ENCODE results near the gene FNDC3B. TPM values are rescaled to one million over a fixed set of nuclear protein-coding genes. Genes with fewer than 3 reads are reported as not detected.

FNDC3B gene
- total RNA-seq, 1 experiment from 2014 or later = 48.6 TPM

GRCh38 chr3:172036541-172037215 is 2.7 kb upstream of the FNDC3B start:
- no peaks in the 10 kb centered on the region for H3K27me3 ChIP-seq (ENCODE audit: low read length)
- BruUV-seq (replicated peaks) = no TSS peak
- H3K36me3 ChIP-seq (ENCODE audit: low read depth, low read length) = no peaks in the 10 kb centered on the region
- H3K4me3 ChIP-seq (ENCODE audit: low read length) = no peak overlapping the region
- no peak overlapping the region for H3K9ac ChIP-seq (ENCODE audit: low read length)
- H2AFZ ChIP-seq (ENCODE audit: low read length) = no peak overlapping the region
- H3K9me2 ChIP-seq (replicated peaks; ENCODE audit: low read length) = no peaks in the 10 kb centered on the region
- ChIA-PET POLR2A (ENCODE audit: unreplicated experiment) (no interaction called here), CTCF (interaction anchor here (0.6 kb wide), 1 partner anchor 107 kb away, joined by 3 read pairs; no protein-coding TSS in a partner anchor)
- no peaks in the 10 kb centered on the region for H3F3A ChIP-seq (ENCODE audit: low read length, unreplicated experiment)
- H4K20me1 ChIP-seq (ENCODE audit: low read length) = peaks cover 8% of the 10 kb centered on the region
- H3K27ac ChIP-seq (ENCODE audit: low read length) = no peak overlapping the region
- H3K79me2 ChIP-seq (ENCODE audit: low read length) = peaks cover 33% of the 10 kb centered on the region
- H3K4me1 ChIP-seq (ENCODE audit: insufficient read depth, low read length) = peaks cover 9% of the 10 kb centered on the region
- intact Hi-C loops (cut with micrococcal nuclease) = loop anchor here (5.0 kb wide), 2 partner anchors 34 to 84 kb away; no protein-coding TSS in a partner anchor
- H3K9me3 ChIP-seq (ENCODE audit: low read length) = no peaks in the 10 kb centered on the region
- DNase-seq (no peak), ATAC-seq (no peak)
- TF ChIP-seq, protein P1, sequence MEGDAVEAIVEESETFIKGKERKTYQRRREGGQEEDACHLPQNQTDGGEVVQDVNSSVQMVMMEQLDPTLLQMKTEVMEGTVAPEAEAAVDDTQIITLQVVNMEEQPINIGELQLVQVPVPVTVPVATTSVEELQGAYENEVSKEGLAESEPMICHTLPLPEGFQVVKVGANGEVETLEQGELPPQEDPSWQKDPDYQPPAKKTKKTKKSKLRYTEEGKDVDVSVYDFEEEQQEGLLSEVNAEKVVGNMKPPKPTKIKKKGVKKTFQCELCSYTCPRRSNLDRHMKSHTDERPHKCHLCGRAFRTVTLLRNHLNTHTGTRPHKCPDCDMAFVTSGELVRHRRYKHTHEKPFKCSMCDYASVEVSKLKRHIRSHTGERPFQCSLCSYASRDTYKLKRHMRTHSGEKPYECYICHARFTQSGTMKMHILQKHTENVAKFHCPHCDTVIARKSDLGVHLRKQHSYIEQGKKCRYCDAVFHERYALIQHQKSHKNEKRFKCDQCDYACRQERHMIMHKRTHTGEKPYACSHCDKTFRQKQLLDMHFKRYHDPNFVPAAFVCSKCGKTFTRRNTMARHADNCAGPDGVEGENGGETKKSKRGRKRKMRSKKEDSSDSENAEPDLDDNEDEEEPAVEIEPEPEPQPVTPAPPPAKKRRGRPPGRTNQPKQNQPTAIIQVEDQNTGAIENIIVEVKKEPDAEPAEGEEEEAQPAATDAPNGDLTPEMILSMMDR (conservative IDR thresholded peaks at IDR 0.05; ENCODE audit: low read depth, low read length) = no peak
- TF ChIP-seq EZH2phosphoT487 (IDR thresholded peaks at IDR 0.05; ENCODE audit: borderline replicate concordance, low read length) = no peak
- no peak for TF ChIP-seq EZH2 (IDR thresholded peaks at IDR 0.05; ENCODE audit: low read length, unreplicated experiment)
- H3K4me2 ChIP-seq (ENCODE audit: low read length) = no peak overlapping the region

DNA sequence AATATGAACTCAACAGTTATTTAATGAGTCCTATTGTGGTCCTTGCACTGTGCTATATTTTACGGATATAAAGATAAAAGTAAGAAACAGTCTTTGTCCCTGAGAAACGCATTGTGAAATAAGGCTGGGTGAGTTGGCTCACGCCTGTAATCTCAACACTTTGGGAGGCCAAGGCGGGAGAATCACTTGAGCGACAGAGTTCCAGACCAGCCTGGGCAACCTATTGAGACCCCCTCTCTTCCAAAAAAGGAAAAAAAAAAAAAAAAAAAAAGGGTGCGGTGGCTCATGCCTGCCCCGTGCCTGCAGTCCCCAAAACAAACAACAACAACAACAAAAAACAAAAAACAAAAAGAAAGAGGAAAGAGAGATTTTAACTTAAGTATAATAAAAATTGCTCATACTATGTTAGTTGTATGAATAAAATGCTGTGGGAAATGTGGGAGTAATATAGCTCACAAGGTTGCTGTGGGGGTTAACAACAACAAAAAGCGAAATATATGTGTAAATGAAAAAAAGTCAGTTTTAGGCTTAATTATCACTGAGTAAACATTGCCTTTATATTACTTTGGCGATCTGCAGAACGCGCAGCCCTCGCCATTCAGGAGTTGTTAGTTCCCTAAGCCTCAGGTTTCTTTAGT is 461 bp upstream of the FNDC3B start:
- H3K4me2 ChIP-seq (ENCODE audit: low read length) = peak overlapping the region; percentile 85
- H2AFZ ChIP-seq (ENCODE audit: low read length) = peak overlapping the region; percentile 78; the same call in 1 of the 2 replicates
- H3K9me3 ChIP-seq (ENCODE audit: low read length) = no peaks in the 10 kb centered on the region
- BruUV-seq (replicated peaks) = no TSS peak
- peak overlapping the region; percentile 95 for H3K4me3 ChIP-seq (ENCODE audit: low read length)
- no peaks in the 10 kb centered on the region for H3K27me3 ChIP-seq (ENCODE audit: low read length)
- peaks cover 27% of the 10 kb centered on the region for H4K20me1 ChIP-seq (ENCODE audit: low read length)
- intact Hi-C loops (cut with micrococcal nuclease) = loop anchor here (1.0 to 5.0 kb wide), 4 partner anchors 37 to 233 kb away; no protein-coding TSS in a partner anchor
- ChIA-PET POLR2A (ENCODE audit: unreplicated experiment) (interaction anchor here (0.6 to 0.8 kb wide), 6 partner anchors 10 to 233 kb away, joined by 3 to 8 read pairs (median 3); no protein-coding TSS in a partner anchor), CTCF (interaction anchor here (0.6 kb wide), 4 partner anchors 129 to 293 kb away, joined by 3 to 4 read pairs (median 3); no protein-coding TSS in a partner anchor)
- H3K9me2 ChIP-seq (replicated peaks; ENCODE audit: low read length) = no peaks in the 10 kb centered on the region
- DNase-seq = no peak
- H3K36me3 ChIP-seq (ENCODE audit: low read depth, low read length) = peaks cover 3% of the 10 kb centered on the region; the same call in 1 of the 2 replicates
- H3K9ac ChIP-seq (ENCODE audit: low read length) = peak overlapping the region; percentile 99
- H3F3A ChIP-seq (ENCODE audit: low read length, unreplicated experiment) = no peaks in the 10 kb centered on the region
- TF ChIP-seq, protein P1 (conservative IDR thresholded peaks at IDR 0.05; ENCODE audit: low read depth, low read length) = no peak
- TF ChIP-seq EZH2 (IDR thresholded peaks at IDR 0.05; ENCODE audit: low read length, unreplicated experiment) (no peak), EZH2phosphoT487 (IDR thresholded peaks at IDR 0.05; ENCODE audit: borderline replicate concordance, low read length) (no peak)
- peaks cover 56% of the 10 kb centered on the region for H3K79me2 ChIP-seq (ENCODE audit: low read length)
- ATAC-seq = no peak
- H3K4me1 ChIP-seq (ENCODE audit: insufficient read depth, low read length) = peaks cover 18% of the 10 kb centered on the region
- peak overlapping the region; percentile 87 for H3K27ac ChIP-seq (ENCODE audit: low read length)
